IMR-90 (cell line): ENCODE measurements around the gene APC2. TPM values are rescaled to one million over a fixed set of nuclear protein-coding genes. Genes with fewer than 3 reads are reported as not detected.

Source experiments
- ATAC-seq: fragments of 200-7000 bp; cut with Tn5 transposase; 2 replicates; pipeline ENCODE4 v1.9.1; 2020; ENCODE audit warnings: low read depth, mild to moderate bottlenecking, moderate library complexity
- BruUV-seq: library from RNA; stranded (reverse); fragments of 400-500 nt; replicated peaks from 2 replicates; lab custom pipeline; 2021; lab: Mats Ljungman, UMichigan
- CTCF ChIA-PET: fragments of 300-600 bp; formaldehyde crosslinking; extraction: SDS; loops from one replicate; lab custom pipeline; 2021; ENCODE audit warnings: antibody characterized with exemption; lab: Yijun Ruan, JAX
- POLR2A ChIA-PET: fragments of 300-600 bp; sonication (Branson Sonifier 250); formaldehyde crosslinking; loops from one replicate; lab custom pipeline; 2022; ENCODE audit warnings: antibody characterized with exemption; ENCODE audit not compliant: unreplicated experiment; lab: Charles Lee
- DNase-seq: peaks from one replicate; pipeline ENCODE4 v3.0.0; 2013
- H2AFZ ChIP-seq: replicated peaks from 2 replicates; pipeline ENCODE3; 2013; ENCODE audit warnings: low read length, mild to moderate bottlenecking; ENCODE audit not compliant: poor library complexity
- H2AK5ac ChIP-seq: 2 replicates; pipeline ENCODE4 v1.6.1; 2013; ENCODE audit warnings: low read depth, low read length, inconsistent platforms
- H2AK9ac ChIP-seq: replicated peaks from 2 replicates; pipeline ENCODE3; 2013; ENCODE audit warnings: mild to moderate bottlenecking, low read depth, low read length, moderate library complexity; ENCODE audit not compliant: poor library complexity
- H2BK120ac ChIP-seq: 2 replicates; pipeline ENCODE4 v1.6.1; 2013; ENCODE audit warnings: low read depth, low read length, inconsistent platforms
- H2BK15ac ChIP-seq: 3 replicates; pipeline ENCODE4 v1.6.1; 2013; ENCODE audit warnings: low read depth, low read length, inconsistent platforms
- H2BK20ac ChIP-seq: 2 replicates; pipeline ENCODE4 v1.6.1; 2013; ENCODE audit warnings: low read depth, mild to moderate bottlenecking, inconsistent platforms, low read length, moderate library complexity
- H2BK5ac ChIP-seq: 2 replicates; pipeline ENCODE4 v1.6.1; 2013; ENCODE audit warnings: mild to moderate bottlenecking, low read depth, low read length, inconsistent platforms; ENCODE audit not compliant: poor library complexity, severe bottlenecking
- H3K14ac ChIP-seq: replicated peaks from 2 replicates; pipeline ENCODE4 v1.6.1; 2013; ENCODE audit warnings: low read depth, low read length, inconsistent platforms
- H3K18ac ChIP-seq: 2 replicates; pipeline ENCODE4 v1.6.1; 2013; ENCODE audit warnings: low read depth, low read length, control low read depth
- H3K23ac ChIP-seq: 2 replicates; pipeline ENCODE4 v1.6.1; 2013; ENCODE audit warnings: low read depth, low read length, inconsistent platforms
- H3K27ac ChIP-seq: 2 replicates; pipeline ENCODE4 v1.5.1; 2013; ENCODE audit warnings: mild to moderate bottlenecking, control low read depth, low read length; ENCODE audit not compliant: insufficient read depth
- H3K27me3 ChIP-seq: 2 replicates; pipeline ENCODE4 v1.6.1; 2013; ENCODE audit warnings: low read length; ENCODE audit not compliant: control insufficient read depth, insufficient read depth
- H3K36me3 ChIP-seq: 2 replicates; pipeline ENCODE4 v1.6.1; 2013; ENCODE audit warnings: low read length, mixed read lengths; ENCODE audit not compliant: control insufficient read depth, insufficient read depth
- H3K4ac ChIP-seq: 2 replicates; pipeline ENCODE4 v1.6.1; 2013; ENCODE audit warnings: low read depth, low read length, inconsistent platforms
- H3K4me1 ChIP-seq: 2 replicates; pipeline ENCODE4 v1.6.1; 2013; ENCODE audit warnings: low read length, mixed read lengths; ENCODE audit not compliant: control insufficient read depth, insufficient read depth
- H3K4me2 ChIP-seq: 2 replicates; pipeline ENCODE4 v1.6.1; 2013; ENCODE audit warnings: low read depth, mild to moderate bottlenecking, control low read depth, low read length, moderate library complexity
- H3K4me3 ChIP-seq: 2 replicates; pipeline ENCODE4 v1.5.1; 2013; ENCODE audit warnings: low read depth, mild to moderate bottlenecking, control low read depth, low read length, moderate library complexity; ENCODE audit not compliant: insufficient read depth
- H3K56ac ChIP-seq: 2 replicates; pipeline ENCODE4 v1.6.1; 2013; ENCODE audit warnings: low read length, inconsistent platforms; ENCODE audit not compliant: insufficient read depth; ENCODE audit errors: extremely low read depth
- H3K79me1 ChIP-seq, 2 experiments: 2 replicates each; pipeline ENCODE4 v1.6.1; 2013; ENCODE audit warnings: low read length in 2 of 2, inconsistent platforms in 1 of 2, low read depth in 1 of 2
- H3K9ac ChIP-seq: 2 replicates; pipeline ENCODE4 v1.6.1; 2013; ENCODE audit warnings: low read depth, low read length, control low read depth
- H3K9me1 ChIP-seq: 2 replicates; pipeline ENCODE4 v1.6.1; 2013; ENCODE audit warnings: low read length, inconsistent platforms; ENCODE audit not compliant: insufficient read depth
- H3K9me3 ChIP-seq: 2 replicates; pipeline ENCODE4 v1.6.1; 2013; ENCODE audit warnings: low read length; ENCODE audit not compliant: control insufficient read depth, insufficient read depth
- H4K20me1 ChIP-seq: 2 replicates; pipeline ENCODE4 v1.6.1; 2013; ENCODE audit warnings: low read length, inconsistent platforms; ENCODE audit not compliant: insufficient read depth
- H4K5ac ChIP-seq: 2 replicates; pipeline ENCODE4 v1.6.1; 2013; ENCODE audit warnings: mild to moderate bottlenecking, low read depth, low read length, control low read depth
- H4K8ac ChIP-seq, 2 experiments: 2 replicates each; pipeline ENCODE4 v1.6.1; 2013; ENCODE audit warnings: low read depth in 2 of 2, low read length in 2 of 2, control low read depth in 1 of 2, inconsistent platforms in 1 of 2
- H4K91ac ChIP-seq: 2 replicates; pipeline ENCODE4 v1.6.1; 2013; ENCODE audit warnings: low read depth, low read length, inconsistent platforms; ENCODE audit not compliant: insufficient read depth
- BHLHE40 ChIP-seq: fragments of 150-350 bp; IDR thresholded peaks from 2 replicates; pipeline ENCODE4 v1.6.1; 2016; ENCODE audit warnings: mild to moderate bottlenecking, low read depth, low read length
- CEBPB ChIP-seq: IDR thresholded peaks from 2 replicates; pipeline ENCODE4 v1.6.1; 2012; ENCODE audit warnings: low read depth, low read length, improper control_type of control experiment
- CHD1 ChIP-seq: IDR thresholded peaks from 2 replicates; pipeline ENCODE4 v1.6.1; 2012; ENCODE audit warnings: low read depth, low read length, improper control_type of control experiment
- CTCF ChIP-seq: conservative IDR thresholded peaks from 2 replicates; pipeline ENCODE4 v1.5.1; 2012; ENCODE audit warnings: mild to moderate bottlenecking, low read depth, low read length, improper control_type of control experiment
- ELK1 ChIP-seq: fragments of 150-350 bp; IDR thresholded peaks from 2 replicates; pipeline ENCODE4 v1.6.1; 2016; ENCODE audit warnings: low read depth, mild to moderate bottlenecking, low read length, moderate library complexity, borderline replicate concordance
- FOS ChIP-seq: fragments of 150-350 bp; IDR thresholded peaks from 2 replicates; pipeline ENCODE4 v1.6.1; 2016; ENCODE audit warnings: low read depth, low read length
- MAFK ChIP-seq: IDR thresholded peaks from 2 replicates; pipeline ENCODE4 v1.6.1; 2012; ENCODE audit warnings: low read depth, low read length, improper control_type of control experiment
- MAZ ChIP-seq: IDR thresholded peaks from 2 replicates; pipeline ENCODE4 v1.6.1; 2012; ENCODE audit warnings: low read depth, mild to moderate bottlenecking, low read length, improper control_type of control experiment, moderate library complexity, borderline replicate concordance
- MXI1 ChIP-seq: IDR thresholded peaks from 2 replicates; pipeline ENCODE4 v1.6.1; 2012; ENCODE audit warnings: low read depth, mild to moderate bottlenecking, low read length, moderate library complexity, borderline replicate concordance
- NFE2L2 ChIP-seq: fragments of 150-350 bp; IDR thresholded peaks from 2 replicates; pipeline ENCODE4 v1.6.1; 2016; ENCODE audit warnings: low read depth, mild to moderate bottlenecking, low read length
- POLR2A ChIP-seq: IDR thresholded peaks from 2 replicates; pipeline ENCODE4 v1.6.1; 2012; ENCODE audit warnings: mild to moderate bottlenecking, low read depth, low read length
- RAD21 ChIP-seq: IDR thresholded peaks from 2 replicates; pipeline ENCODE4 v1.6.1; 2012; ENCODE audit warnings: low read length, improper control_type of control experiment
- RCOR1 ChIP-seq: IDR thresholded peaks from 2 replicates; pipeline ENCODE4 v1.6.1; 2012; ENCODE audit warnings: mild to moderate bottlenecking, low read length, improper control_type of control experiment; ENCODE audit not compliant: insufficient replicate concordance
- RFX5 ChIP-seq: IDR thresholded peaks from 2 replicates; pipeline ENCODE4 v1.8.0; 2012; ENCODE audit warnings: low read depth, mild to moderate bottlenecking, low read length, moderate library complexity
- SMC3 ChIP-seq: fragments of 150-350 bp; IDR thresholded peaks from 2 replicates; pipeline ENCODE4 v1.6.1; 2016; ENCODE audit warnings: low read depth, mild to moderate bottlenecking, antibody characterized with exemption, low read length, moderate library complexity
- USF2 ChIP-seq: fragments of 150-350 bp; IDR thresholded peaks from 2 replicates; pipeline ENCODE4 v1.6.1; 2017; ENCODE audit warnings: mild to moderate bottlenecking, antibody characterized with exemption, low read length, low read depth
- WGBS, 2 experiments: methylation state at CpG; one replicate each; pipeline versions ENCODE4 v1.1.5 to v1.1.7; 2013; ENCODE audit warnings: missing lambda C conversion rate in 2 of 2; ENCODE audit not compliant: insufficient read length in 1 of 2; ENCODE audit errors: extremely low coverage in 2 of 2; 5-methylcytosine and 5-hydroxymethylcytosine counted together
- dilution Hi-C: fragments of 300-500 bp; cut with HindIII; formaldehyde crosslinking; loops from one replicate; pipeline ENCODE4 v1.14.3; 2018; ENCODE audit warnings: low sequenced_read_pairs; ENCODE audit not compliant: unreplicated experiment
- in situ Hi-C: fragments of 300-500 bp; cut with MboI; formaldehyde crosslinking; loops from 3 replicates; pipeline ENCODE4 v1.14.3; 2019; ENCODE audit warnings: low sequenced_read_pairs, inconsistent platforms, mixed read lengths
- intact Hi-C: fragments of 100-400 bp; cut with micrococcal nuclease; formaldehyde crosslinking; loops from 2 replicates; pipeline ENCODE4 v1.10.0; 2022
- polyA plus RNA-seq, 3 experiments: library from polyadenylated mRNA; depleted of rRNA; stranded (reverse); fragments of >200 nt; gene quantifications; 2 replicates each; pipeline ENCODE4 v1.2.3, GENCODE V29; 2012; ENCODE audit warnings: low replicate concordance in 1 of 3
- total RNA-seq: library from RNA; depleted of rRNA; stranded (reverse); fragments of >200 nt; gene quantifications from 2 replicates; pipeline ENCODE4 v1.2.3, GENCODE V29; 2012

The APC2 gene
- total and polyA plus RNA-seq, 2 of the 4 experiments (the other 2 are of a cell fraction) = 0.36 to 0.41 TPM

- BruUV-seq = no TSS peak
- peaks cover 21% of the 10 kb centered on the region for H3K9me1 ChIP-seq
- H4K20me1 ChIP-seq = peaks cover 90% of the 10 kb centered on the region
- in situ Hi-C loops (no loop called here), dilution Hi-C loops (no loop called here), intact Hi-C loops (no loop called here)
- H4K5ac ChIP-seq = no peak overlapping the region
- H4K8ac ChIP-seq = no peak overlapping the region
- H2AK9ac ChIP-seq = no peak overlapping the region
- CTCF ChIA-PET = no interaction called here
- no peak overlapping the region for H2BK5ac ChIP-seq
- H3K56ac ChIP-seq = no peak overlapping the region
- 86% methylated on average over 16 of the region's 21 CpGs; no CpG with 5 or more reads in 1 of the 2 experiments for WGBS, 2 experiments
- no peak overlapping the region for H3K4ac ChIP-seq
- no peak overlapping the region for H2BK15ac ChIP-seq
- H4K91ac ChIP-seq = no peak overlapping the region
- H2BK20ac ChIP-seq = no peak overlapping the region
- no peak overlapping the region for H3K27ac ChIP-seq
- H3K9me3 ChIP-seq = no peaks in the 10 kb centered on the region
- H2BK120ac ChIP-seq = no peak overlapping the region
- no peak overlapping the region for H3K4me2 ChIP-seq
- peaks cover 0 to 56% of the 10 kb centered on the region in 2 experiments; a peak in 2 of 4 replicates for H3K79me1 ChIP-seq
- no peak overlapping the region for H3K4me3 ChIP-seq
- H3K27me3 ChIP-seq = no peaks in the 10 kb centered on the region
- H3K4me1 ChIP-seq = peaks cover 42% of the 10 kb centered on the region
- H3K36me3 ChIP-seq = peaks cover 16% of the 10 kb centered on the region; the same call in 1 of the 2 replicates
- ATAC-seq (no peak), DNase-seq (no peak)
- H2AK5ac ChIP-seq = no peak overlapping the region
- no peak overlapping the region for H3K14ac ChIP-seq
- H2AFZ ChIP-seq = no peak overlapping the region
- POLR2A ChIA-PET = no interaction called here
- TF ChIP-seq BHLHE40 (no peak), MAFK (no peak), RAD21 (no peak), RCOR1 (no peak), CHD1 (no peak), FOS (no peak), ELK1 (no peak), MAZ (no peak), CEBPB (no peak), NFE2L2 (no peak), USF2 (no peak), SMC3 (no peak), RFX5 (no peak), MXI1 (no peak), CTCF (no peak), POLR2A (no peak)
- H3K9ac ChIP-seq = no peak overlapping the region
- H3K23ac ChIP-seq = no peak overlapping the region
- no peak overlapping the region for H3K18ac ChIP-seq
Measured at GRCh38 chr19:1412323-1412923, 37.5 kb upstream of the APC2 start.
